ENCODE data around the gene MLLT1.

DNA sequence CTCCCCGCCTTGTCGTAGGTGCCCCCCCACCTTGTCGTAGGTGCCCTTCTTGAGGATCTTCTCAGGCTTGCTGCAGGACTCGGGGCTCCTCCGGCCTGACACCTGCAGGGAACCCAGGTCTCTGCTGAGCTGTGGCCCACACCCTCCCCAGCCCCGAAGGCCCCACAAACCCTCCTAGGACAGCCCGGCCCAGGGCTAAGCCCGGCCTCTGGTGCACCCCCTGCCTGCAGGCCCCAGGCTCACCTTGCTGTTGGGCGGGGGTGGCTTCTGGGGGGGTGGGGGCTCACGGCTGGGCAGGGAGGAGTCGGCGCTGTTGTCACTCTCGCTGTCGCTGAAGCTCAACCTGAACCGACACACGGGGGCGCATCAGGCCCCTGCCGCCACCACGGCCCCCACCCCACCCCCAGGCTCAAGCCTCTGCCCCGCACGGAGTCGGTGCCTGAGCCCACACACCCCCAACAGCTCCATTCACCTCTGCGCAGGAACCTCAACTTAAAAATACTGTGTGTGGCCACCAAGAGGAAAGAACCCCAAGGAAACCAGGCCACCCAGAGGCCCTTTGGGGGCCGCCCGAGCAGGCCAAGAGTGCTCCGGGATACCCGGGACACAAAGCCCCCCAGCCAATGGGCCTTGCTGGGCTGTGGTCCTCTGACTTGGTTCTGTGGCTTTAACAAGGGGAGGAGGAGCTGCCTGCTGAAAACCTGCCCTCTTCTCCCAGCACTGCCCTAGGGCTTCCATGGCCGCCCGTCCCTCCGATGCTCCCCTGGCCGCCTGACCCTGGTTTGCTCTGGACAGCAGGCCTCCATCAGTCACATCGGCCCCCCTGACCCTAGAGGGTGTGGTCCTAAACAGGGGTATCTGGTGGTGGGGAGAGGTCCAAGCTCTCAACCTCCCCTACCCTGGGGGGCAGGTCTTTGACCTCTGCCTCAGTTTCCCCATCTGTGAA lies 65.8 kb downstream of the MLLT1 start:
- TF ChIP-seq, protein P1, sequence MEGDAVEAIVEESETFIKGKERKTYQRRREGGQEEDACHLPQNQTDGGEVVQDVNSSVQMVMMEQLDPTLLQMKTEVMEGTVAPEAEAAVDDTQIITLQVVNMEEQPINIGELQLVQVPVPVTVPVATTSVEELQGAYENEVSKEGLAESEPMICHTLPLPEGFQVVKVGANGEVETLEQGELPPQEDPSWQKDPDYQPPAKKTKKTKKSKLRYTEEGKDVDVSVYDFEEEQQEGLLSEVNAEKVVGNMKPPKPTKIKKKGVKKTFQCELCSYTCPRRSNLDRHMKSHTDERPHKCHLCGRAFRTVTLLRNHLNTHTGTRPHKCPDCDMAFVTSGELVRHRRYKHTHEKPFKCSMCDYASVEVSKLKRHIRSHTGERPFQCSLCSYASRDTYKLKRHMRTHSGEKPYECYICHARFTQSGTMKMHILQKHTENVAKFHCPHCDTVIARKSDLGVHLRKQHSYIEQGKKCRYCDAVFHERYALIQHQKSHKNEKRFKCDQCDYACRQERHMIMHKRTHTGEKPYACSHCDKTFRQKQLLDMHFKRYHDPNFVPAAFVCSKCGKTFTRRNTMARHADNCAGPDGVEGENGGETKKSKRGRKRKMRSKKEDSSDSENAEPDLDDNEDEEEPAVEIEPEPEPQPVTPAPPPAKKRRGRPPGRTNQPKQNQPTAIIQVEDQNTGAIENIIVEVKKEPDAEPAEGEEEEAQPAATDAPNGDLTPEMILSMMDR (IDR thresholded peaks at IDR 0.05) = no peak
- no peak for TF ChIP-seq EZH2 (IDR thresholded peaks at IDR 0.05; ENCODE audit: borderline replicate concordance, insufficient read depth, low read depth, low read length, poor library complexity, severe bottlenecking)

All from B cell (primary cell).